Karpas-422 (cell line): ENCODE measurements around the gene RNF113B. TPM values are rescaled to one million over a fixed set of nuclear protein-coding genes. Genes with fewer than 3 reads are reported as not detected.

Experiments used
- DNase-seq: peaks from one replicate; pipeline ENCODE4 v3.0.0-alpha.2; 2015
- H2AFZ ChIP-seq: fragments of 200-600 bp; sonication (generic); 2 replicates; pipeline ENCODE4 v1.6.1; 2014; ENCODE audit warnings: antibody characterized with exemption, low read length, mixed read lengths
- H3K27ac ChIP-seq: fragments of 200-600 bp; sonication (generic); 2 replicates; pipeline ENCODE4 v1.5.1; 2014; ENCODE audit warnings: mild to moderate bottlenecking, low read length, moderate library complexity
- H3K27me3 ChIP-seq: fragments of 200-600 bp; sonication (generic); 2 replicates; pipeline ENCODE4 v1.6.1; 2014; ENCODE audit warnings: low read length, mixed read lengths
- H3K36me3 ChIP-seq: fragments of 200-600 bp; sonication (generic); 2 replicates; pipeline ENCODE4 v1.6.1; 2014; ENCODE audit warnings: low read length, mixed read lengths; ENCODE audit not compliant: insufficient read depth
- H3K4me1 ChIP-seq: fragments of 200-600 bp; sonication (generic); 2 replicates; pipeline ENCODE4 v1.6.1; 2014; ENCODE audit warnings: mild to moderate bottlenecking, low read length, mixed read lengths
- H3K4me2 ChIP-seq: fragments of 200-600 bp; sonication (generic); 2 replicates; pipeline ENCODE4 v1.6.1; 2014; ENCODE audit warnings: low read length, low read depth, mild to moderate bottlenecking; ENCODE audit not compliant: poor library complexity, severe bottlenecking
- H3K4me3 ChIP-seq: fragments of 200-600 bp; sonication (generic); 2 replicates; pipeline ENCODE4 v1.5.1; 2014; ENCODE audit warnings: mild to moderate bottlenecking, antibody characterized with exemption, low read length, mixed read lengths
- H3K79me2 ChIP-seq: fragments of 200-600 bp; sonication (generic); 2 replicates; pipeline ENCODE4 v1.6.1; 2014; ENCODE audit warnings: mild to moderate bottlenecking, low read length, mixed read lengths
- H3K9ac ChIP-seq: fragments of 200-600 bp; sonication (generic); 2 replicates; pipeline ENCODE4 v1.6.0; 2014; ENCODE audit warnings: low read length
- H3K9me2 ChIP-seq: fragments of 200-600 bp; sonication (generic), shearing (Covaris generic); replicated peaks from 2 replicates; pipeline ENCODE4 v1.6.0; 2014; ENCODE audit warnings: mild to moderate bottlenecking, low read length, moderate library complexity; ENCODE audit not compliant: insufficient read depth
- H3K9me3 ChIP-seq: fragments of 300-700, 200-600 bp; sonication (generic); 2 replicates; pipeline ENCODE4 v1.6.1; 2014; ENCODE audit warnings: low read length, mixed read lengths
- H4K20me1 ChIP-seq: fragments of 200-600 bp; sonication (generic); 2 replicates; pipeline ENCODE4 v1.6.1; 2014; ENCODE audit warnings: mild to moderate bottlenecking, antibody characterized with exemption, low read length, low read depth; ENCODE audit not compliant: insufficient read depth
- total RNA-seq: library from RNA; depleted of rRNA; stranded (reverse); fragments of >200 nt; shearing (Covaris generic); gene quantifications from 2 replicates; pipeline ENCODE4 v1.2.3, GENCODE V29; 2014; ENCODE audit warnings: low replicate concordance

RNF113B gene
- total RNA-seq, 1 experiment from 2014 or later = not detected

DNA sequence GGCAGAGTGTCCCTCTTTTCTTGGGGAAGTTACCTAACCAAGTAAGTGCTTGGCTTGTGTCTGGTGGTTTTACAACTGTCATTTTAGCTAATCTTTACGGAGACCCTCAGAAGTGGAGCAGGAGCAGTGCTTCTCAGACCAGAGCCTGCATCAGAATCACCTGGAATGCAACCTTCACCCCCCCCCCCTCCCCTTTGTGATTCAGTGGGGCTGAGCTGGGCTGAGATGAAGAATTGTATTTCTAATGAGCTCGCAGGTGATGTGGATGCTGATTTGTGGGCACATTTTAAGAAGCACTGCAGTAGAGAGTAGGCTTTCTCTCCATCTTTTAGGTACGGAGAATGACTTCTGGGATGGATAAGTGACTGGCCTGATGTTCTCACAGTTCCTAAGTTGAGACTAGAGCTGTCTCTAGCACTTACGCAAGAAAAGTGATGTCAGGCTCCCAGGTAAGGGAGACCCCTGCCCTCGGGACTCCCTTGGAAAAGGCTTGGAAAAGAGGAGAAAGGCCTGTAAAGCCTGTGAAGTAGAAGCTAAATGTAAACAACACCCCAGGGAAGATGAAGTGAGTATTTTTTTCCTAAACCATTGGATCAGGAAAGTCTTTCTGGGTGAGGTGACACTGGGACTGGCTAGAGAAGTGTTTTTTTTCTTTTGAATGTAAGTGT, 23.3 kb upstream of the RNF113B start:
- Histone ChIP-seq H3K4me3 (no peak overlapping the region), H4K20me1 (no peaks in the 10 kb centered on the region), H3K36me3 (no peaks in the 10 kb centered on the region), H3K27ac (no peak overlapping the region), H2AFZ (no peak overlapping the region), H3K9me3 (no peaks in the 10 kb centered on the region), H3K4me1 (peaks cover 6% of the 10 kb centered on the region), H3K9me2 (no peaks in the 10 kb centered on the region), H3K4me2 (no peak overlapping the region), H3K27me3 (no peaks in the 10 kb centered on the region), H3K79me2 (no peaks in the 10 kb centered on the region), H3K9ac (no peak overlapping the region)
- DNase-seq = no peak

DNA sequence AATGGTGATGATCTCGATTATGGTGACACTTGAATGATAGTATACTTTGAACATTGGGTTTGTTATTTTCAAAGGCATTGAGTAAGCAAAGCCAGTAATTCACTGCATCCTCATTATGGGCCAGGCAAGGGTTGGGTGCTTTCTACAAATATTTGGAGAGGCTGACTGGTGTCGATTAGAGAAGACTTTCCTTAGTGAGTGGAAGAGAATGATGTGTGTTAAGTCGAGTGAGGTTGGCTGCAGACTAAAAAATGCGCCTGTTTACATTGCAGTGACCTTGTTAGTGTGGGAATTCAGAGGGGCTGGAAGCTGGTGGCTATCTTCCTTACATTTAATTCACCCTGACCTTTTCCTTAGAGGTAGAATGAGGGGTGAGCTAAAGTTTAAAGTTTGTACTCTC, 22.4 kb upstream of the RNF113B start:
- no peak for DNase-seq
- H3K79me2 ChIP-seq = no peaks in the 10 kb centered on the region
- no peak overlapping the region for H3K4me2 ChIP-seq
- no peaks in the 10 kb centered on the region for H3K27me3 ChIP-seq
- H4K20me1 ChIP-seq = no peaks in the 10 kb centered on the region
- H3K9ac ChIP-seq = no peak overlapping the region
- no peaks in the 10 kb centered on the region for H3K36me3 ChIP-seq
- no peaks in the 10 kb centered on the region for H3K9me2 ChIP-seq
- no peak overlapping the region for H2AFZ ChIP-seq
- no peak overlapping the region for H3K4me3 ChIP-seq
- H3K27ac ChIP-seq = no peak overlapping the region
- H3K9me3 ChIP-seq = no peaks in the 10 kb centered on the region
- peaks cover 6% of the 10 kb centered on the region for H3K4me1 ChIP-seq

DNA sequence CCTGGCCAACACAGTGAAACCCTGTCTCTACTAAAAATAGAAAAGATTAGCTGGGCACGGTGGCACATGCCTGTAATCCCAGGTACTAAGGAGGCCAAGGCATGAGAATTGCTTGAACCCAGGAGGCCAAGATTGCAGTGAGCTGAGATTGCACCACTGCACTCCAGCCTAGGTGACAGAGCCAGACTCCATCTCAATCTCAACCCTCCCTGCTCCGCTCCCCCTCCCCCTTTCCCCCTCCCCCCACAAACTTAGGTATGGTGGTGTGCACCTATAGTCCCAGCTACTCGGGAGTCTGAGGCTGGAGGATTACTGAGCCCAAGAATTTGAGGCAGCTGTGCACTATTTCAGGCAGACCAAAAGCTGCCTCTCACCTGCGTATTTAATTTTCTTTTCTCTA, 21.6 kb upstream of the RNF113B start:
- no peak overlapping the region for H3K9ac ChIP-seq
- H3K27me3 ChIP-seq = no peaks in the 10 kb centered on the region
- no peaks in the 10 kb centered on the region for H3K9me3 ChIP-seq
- H3K9me2 ChIP-seq = no peaks in the 10 kb centered on the region
- H3K36me3 ChIP-seq = no peaks in the 10 kb centered on the region
- H3K79me2 ChIP-seq = no peaks in the 10 kb centered on the region
- H4K20me1 ChIP-seq = no peaks in the 10 kb centered on the region
- no peak for DNase-seq
- H3K27ac ChIP-seq = no peak overlapping the region
- no peak overlapping the region for H3K4me2 ChIP-seq
- peaks cover 6% of the 10 kb centered on the region for H3K4me1 ChIP-seq
- H3K4me3 ChIP-seq = no peak overlapping the region
- H2AFZ ChIP-seq = no peak overlapping the region

DNA sequence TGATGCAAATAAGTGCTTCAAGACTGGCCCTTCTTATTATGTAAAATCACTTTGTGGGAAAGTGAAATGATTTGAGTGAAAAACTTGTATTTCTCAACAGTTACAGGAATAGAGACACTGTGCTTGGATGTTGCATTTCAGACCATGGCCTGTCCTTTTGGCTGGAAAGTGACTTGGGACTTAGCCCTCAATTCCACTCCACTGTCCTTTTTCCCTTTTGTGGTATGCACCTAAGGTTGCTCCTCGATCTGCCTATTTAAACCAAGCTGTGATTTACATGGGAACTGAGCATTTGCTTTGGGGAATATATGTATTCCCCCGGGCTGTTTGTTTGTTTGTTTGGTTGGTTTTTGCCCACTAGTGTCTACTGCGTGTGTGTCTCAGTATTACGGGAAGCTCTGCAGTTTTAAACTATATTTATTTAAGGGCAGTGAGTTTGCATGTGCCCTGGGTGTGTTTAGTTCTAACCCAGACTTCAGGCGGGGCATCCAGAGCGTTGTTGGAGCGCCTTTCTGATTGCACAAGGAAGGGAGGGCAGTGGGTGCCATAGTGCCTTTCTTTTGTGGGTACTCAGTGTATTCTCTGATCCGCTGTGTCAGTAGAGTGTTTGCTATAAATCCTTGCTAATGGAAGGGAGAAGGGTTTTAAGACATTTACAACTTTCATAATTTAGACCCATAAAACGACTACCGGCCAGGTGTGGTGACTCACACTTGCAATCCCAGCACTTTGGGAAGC, 18.2 kb upstream of the RNF113B start:
- no peak for DNase-seq
- Histone ChIP-seq H4K20me1 (no peaks in the 10 kb centered on the region), H3K27ac (no peak overlapping the region), H3K9me2 (no peaks in the 10 kb centered on the region), H2AFZ (no peak overlapping the region), H3K4me3 (no peak overlapping the region), H3K4me1 (no peaks in the 10 kb centered on the region), H3K36me3 (no peaks in the 10 kb centered on the region), H3K79me2 (no peaks in the 10 kb centered on the region), H3K9ac (no peak overlapping the region), H3K9me3 (no peaks in the 10 kb centered on the region), H3K27me3 (no peaks in the 10 kb centered on the region), H3K4me2 (no peak overlapping the region)

DNA sequence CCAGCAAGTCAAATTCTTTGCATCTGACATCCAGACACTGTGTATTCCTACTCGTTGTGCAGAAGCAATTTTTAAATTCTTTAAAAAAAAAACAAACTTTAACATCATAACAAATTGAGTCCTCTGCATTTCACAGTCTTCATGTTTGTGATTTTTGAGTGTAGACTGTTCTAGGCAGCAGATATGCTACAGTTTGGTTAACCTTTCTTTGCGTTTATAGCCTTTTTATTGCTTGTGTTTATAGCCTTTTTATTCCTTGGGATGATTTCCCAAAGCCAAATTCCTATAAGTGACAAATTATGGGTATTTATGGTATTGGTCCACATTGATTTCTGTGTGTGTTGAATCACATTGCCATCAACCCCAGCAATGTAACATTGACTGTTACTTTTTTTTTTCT, 14.9 kb upstream of the RNF113B start:
- H3K79me2 ChIP-seq = no peaks in the 10 kb centered on the region
- no peak overlapping the region for H3K27ac ChIP-seq
- H3K9me3 ChIP-seq = no peaks in the 10 kb centered on the region
- H3K4me3 ChIP-seq = no peak overlapping the region
- H4K20me1 ChIP-seq = no peaks in the 10 kb centered on the region
- H3K4me1 ChIP-seq = no peaks in the 10 kb centered on the region
- no peak for DNase-seq
- H3K9me2 ChIP-seq = no peaks in the 10 kb centered on the region
- H3K27me3 ChIP-seq = no peaks in the 10 kb centered on the region
- H3K36me3 ChIP-seq = no peaks in the 10 kb centered on the region
- H3K9ac ChIP-seq = no peak overlapping the region
- no peak overlapping the region for H3K4me2 ChIP-seq
- H2AFZ ChIP-seq = no peak overlapping the region

DNA sequence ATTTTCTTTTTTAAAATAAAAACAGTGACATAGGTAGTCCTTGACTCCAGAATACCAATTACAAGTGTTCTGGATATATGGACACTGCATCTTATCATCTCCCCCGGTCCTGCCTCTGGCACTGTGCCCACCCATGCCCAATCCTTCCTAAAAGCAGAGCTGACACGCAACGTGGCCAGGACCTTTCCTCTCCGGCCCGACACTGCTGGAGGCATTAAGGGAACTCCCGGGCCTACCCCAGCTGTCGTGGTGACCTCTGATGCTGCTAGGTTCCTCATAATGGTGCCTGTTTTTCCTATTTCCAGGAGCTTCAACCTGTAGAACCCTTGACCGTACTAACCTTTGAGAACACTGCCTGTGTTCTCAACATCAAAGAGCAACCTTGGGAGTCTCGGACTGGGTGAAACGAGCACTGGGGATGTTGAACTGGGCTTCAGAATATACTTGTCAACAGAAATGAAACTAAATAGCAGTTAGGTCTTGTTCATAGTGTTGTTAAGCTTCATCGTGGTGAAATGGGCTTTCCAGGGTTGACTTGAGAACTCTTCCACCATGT, 13.9 kb upstream of the RNF113B start:
- DNase-seq = no peak
- H3K27ac ChIP-seq = no peak overlapping the region
- no peak overlapping the region for H3K4me3 ChIP-seq
- H3K27me3 ChIP-seq = no peaks in the 10 kb centered on the region
- H3K9me3 ChIP-seq = no peaks in the 10 kb centered on the region
- no peaks in the 10 kb centered on the region for H3K4me1 ChIP-seq
- no peak overlapping the region for H2AFZ ChIP-seq
- no peaks in the 10 kb centered on the region for H4K20me1 ChIP-seq
- H3K79me2 ChIP-seq = no peaks in the 10 kb centered on the region
- H3K9ac ChIP-seq = no peak overlapping the region
- no peak overlapping the region for H3K4me2 ChIP-seq
- no peaks in the 10 kb centered on the region for H3K9me2 ChIP-seq
- H3K36me3 ChIP-seq = no peaks in the 10 kb centered on the region

DNA sequence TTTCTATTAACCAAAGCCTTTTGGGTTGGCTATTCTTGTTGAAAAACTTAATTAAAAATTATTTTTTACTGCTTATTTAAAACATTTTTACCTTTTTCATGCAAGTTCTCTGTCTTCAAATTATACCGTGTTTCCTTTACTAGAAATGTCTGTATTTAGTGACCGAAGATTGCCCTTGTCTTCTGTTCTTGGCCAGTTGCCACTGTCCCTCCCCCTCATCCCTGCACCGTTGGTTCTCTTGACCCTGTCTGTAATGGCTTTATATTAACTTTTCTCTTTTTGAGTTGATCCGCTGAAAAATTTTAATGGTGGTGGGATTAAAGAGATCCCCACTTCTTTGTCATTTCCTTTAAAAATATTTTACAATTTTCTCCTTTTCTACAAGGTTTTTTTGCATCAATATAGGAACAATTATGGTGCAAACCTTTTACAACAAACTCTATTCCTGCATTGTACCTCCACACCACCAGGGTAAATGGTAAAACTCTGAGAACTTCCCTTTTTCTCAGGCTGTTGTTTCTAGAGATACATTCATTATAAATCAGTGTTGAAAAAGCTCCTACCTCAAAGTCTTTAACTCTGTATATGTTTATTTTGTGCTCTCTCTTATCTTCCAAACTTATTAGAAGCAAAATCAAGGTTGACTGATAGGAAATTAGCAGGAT, 12.9 kb upstream of the RNF113B start:
- Histone ChIP-seq H3K4me3 (no peak overlapping the region), H3K9ac (no peak overlapping the region), H3K36me3 (no peaks in the 10 kb centered on the region)

DNA sequence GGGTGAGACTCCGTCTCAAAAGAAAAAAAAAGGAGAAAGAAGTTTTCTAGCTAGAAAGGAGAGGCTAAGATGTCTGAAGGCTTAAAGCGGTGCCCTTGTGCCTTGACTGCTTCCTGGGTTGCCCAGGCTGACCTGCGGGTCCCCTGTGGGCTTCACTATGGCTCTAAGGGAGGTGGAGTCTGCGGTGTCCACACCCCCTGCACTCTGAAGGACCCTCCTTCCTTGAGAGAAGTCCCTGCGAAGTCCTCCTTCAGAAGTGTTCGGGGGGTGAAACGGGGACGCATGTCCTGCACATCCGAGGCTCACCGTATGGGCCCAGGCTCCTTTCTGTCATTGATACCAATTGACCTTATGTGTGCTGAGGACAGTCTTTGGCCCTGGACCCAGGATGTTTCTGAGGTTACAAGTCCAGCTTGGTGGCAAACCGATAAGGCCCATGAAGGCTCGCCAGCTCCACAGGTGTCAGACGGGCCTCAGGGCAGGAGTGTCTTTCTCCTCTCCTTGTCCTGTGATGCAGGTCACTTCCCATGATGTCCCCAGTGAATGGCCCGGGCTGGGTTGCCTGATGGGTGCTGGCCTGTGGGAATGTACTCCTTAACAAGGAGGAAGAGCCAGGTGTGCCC, 11.6 kb upstream of the RNF113B start:
- Histone ChIP-seq H3K4me1 (no peaks in the 10 kb centered on the region), H3K36me3 (no peaks in the 10 kb centered on the region), H3K9me3 (no peaks in the 10 kb centered on the region), H2AFZ (no peak overlapping the region), H3K4me2 (no peak overlapping the region), H4K20me1 (no peaks in the 10 kb centered on the region), H3K9me2 (no peaks in the 10 kb centered on the region), H3K4me3 (no peak overlapping the region), H3K27me3 (no peaks in the 10 kb centered on the region), H3K79me2 (no peaks in the 10 kb centered on the region), H3K9ac (no peak overlapping the region), H3K27ac (no peak overlapping the region)
- no peak for DNase-seq

More for the DNA sequence above, 12.9 kb upstream of the RNF113B start:
- no peak overlapping the region for H2AFZ ChIP-seq
- no peak for DNase-seq
- no peak overlapping the region for H3K27ac ChIP-seq
- no peaks in the 10 kb centered on the region for H3K27me3 ChIP-seq
- H3K9me3 ChIP-seq = no peaks in the 10 kb centered on the region
- no peaks in the 10 kb centered on the region for H4K20me1 ChIP-seq
- H3K4me2 ChIP-seq = no peak overlapping the region
- no peaks in the 10 kb centered on the region for H3K9me2 ChIP-seq
- H3K4me1 ChIP-seq = no peaks in the 10 kb centered on the region
- no peaks in the 10 kb centered on the region for H3K79me2 ChIP-seq
